Prostate gland (tissue), 2 donors: Measurements from ENCODE around the gene LMNA. TPM values are rescaled to one million over a fixed set of nuclear protein-coding genes. Genes with fewer than 3 reads are reported as not detected.

Experiments used
- DNase-seq: peaks from one replicate; pipeline ENCODE4 v3.0.0-alpha.2; 2019; ENCODE audit warnings: low spot score
- H3K27ac ChIP-seq, 2 donors: fragments of 200-600 bp; sonication (generic); 2 replicates each; pipeline ENCODE4 v1.5.1; 2017 to 2019
- H3K27me3 ChIP-seq: fragments of 200-600 bp; sonication (generic); replicated peaks from 2 replicates; pipeline ENCODE4 v1.5.1; 2019; ENCODE audit not compliant: insufficient read depth
- H3K36me3 ChIP-seq, 2 donors: fragments of 200-600 bp; sonication (generic); 1 replicate in 1 of 2; 2 replicates in 1 of 2; pipeline versions ENCODE4 v1.5.1 to v1.8.1; 2017 to 2019
- H3K4me1 ChIP-seq: fragments of 200-600 bp; sonication (generic); replicated peaks from 2 replicates; pipeline ENCODE4 v1.5.1; 2019
- H3K4me3 ChIP-seq, 2 donors: fragments of 200-600 bp; sonication (generic); 2 replicates each; pipeline ENCODE4 v1.5.1; 2017 to 2019
- H3K9me3 ChIP-seq: fragments of 200-600 bp; sonication (generic); 2 replicates; pipeline ENCODE4 v1.5.1; 2017
- CTCF ChIP-seq, 4 experiments: fragments of 200-600 bp in 2 of 4; fragments of 450-650 bp in 2 of 4; sonication (generic) in 2 of 4; IDR thresholded peaks; 1 replicate in 3 of 4; 2 replicates in 1 of 4; pipeline ENCODE4 v1.5.1; 2016 to 2019; ENCODE audit warnings: antibody characterized with exemption in 4 of 4, mild to moderate bottlenecking in 2 of 4, moderate library complexity in 2 of 4
- POLR2A ChIP-seq: fragments of 450-650 bp; IDR thresholded peaks from one replicate; pipeline ENCODE4 v1.6.1; 2016; ENCODE audit warnings: antibody characterized with exemption, mild to moderate bottlenecking
- POLR2AphosphoS5 ChIP-seq: sonication (generic); formaldehyde crosslinking; IDR thresholded peaks from one replicate; pipeline ENCODE4 v1.6.1; 2017; ENCODE audit warnings: antibody characterized with exemption
- WGBS: methylation state at CpG from one replicate; pipeline ENCODE4 v1.1.5; 2018; 5-methylcytosine and 5-hydroxymethylcytosine counted together
- intact Hi-C: fragments of 100-400 bp; cut with DNase I; formaldehyde crosslinking; loops from one replicate; pipeline ENCODE4 v1.14.2; 2022
- total RNA-seq, 2 donors: library from RNA; depleted of rRNA; stranded (reverse); fragments of >200 nt; gene quantifications; one replicate each; pipeline ENCODE4 v1.1.0, GENCODE V29; 2016

Gene LMNA
- total RNA-seq, 2 donors from 2014 or later: 227 to 265 TPM

DNA sequence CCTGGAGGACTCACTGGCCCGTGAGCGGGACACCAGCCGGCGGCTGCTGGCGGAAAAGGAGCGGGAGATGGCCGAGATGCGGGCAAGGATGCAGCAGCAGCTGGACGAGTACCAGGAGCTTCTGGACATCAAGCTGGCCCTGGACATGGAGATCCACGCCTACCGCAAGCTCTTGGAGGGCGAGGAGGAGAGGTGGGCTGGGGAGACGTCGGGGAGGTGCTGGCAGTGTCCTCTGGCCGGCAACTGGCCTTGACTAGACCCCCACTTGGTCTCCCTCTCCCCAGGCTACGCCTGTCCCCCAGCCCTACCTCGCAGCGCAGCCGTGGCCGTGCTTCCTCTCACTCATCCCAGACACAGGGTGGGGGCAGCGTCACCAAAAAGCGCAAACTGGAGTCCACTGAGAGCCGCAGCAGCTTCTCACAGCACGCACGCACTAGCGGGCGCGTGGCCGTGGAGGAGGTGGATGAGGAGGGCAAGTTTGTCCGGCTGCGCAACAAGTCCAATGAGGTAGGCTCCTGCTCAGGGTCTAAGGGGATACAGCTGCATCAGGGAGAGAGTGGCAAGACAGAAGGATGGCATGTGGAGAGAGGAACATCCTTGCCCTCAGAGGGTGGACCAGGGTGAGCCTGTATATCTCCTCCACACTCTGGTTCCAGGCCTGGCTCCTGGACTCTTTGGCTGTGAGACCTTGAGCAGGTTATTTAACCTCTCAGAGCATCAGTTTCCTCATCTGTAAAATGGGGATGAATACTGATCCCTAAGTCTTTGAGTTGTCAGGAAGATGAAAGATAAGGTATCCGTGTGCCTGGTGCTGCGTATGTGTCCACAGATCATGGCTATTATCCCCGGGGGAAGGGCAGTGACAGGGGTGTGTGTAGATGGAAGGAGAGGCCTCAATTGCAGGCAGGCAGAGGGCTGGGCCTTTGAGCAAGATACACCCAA, 21.7 kb downstream of the LMNA start:
- Histone ChIP-seq H3K4me3 (no peak overlapping the region), H3K4me1 (no peaks in the 10 kb centered on the region), H3K27me3 (no peaks in the 10 kb centered on the region), H3K9me3 (no peaks in the 10 kb centered on the region), H3K27ac (no peak overlapping the region), H3K36me3 (peaks cover 43 to 56% of the 10 kb centered on the region in 2 donors)
- no peak for DNase-seq
- TF ChIP-seq POLR2A (no peak), CTCF (IDR thresholded peaks at IDR 0.05) (no peak), POLR2AphosphoS5 (no peak)
- intact Hi-C loops: no loop called here
- WGBS: 87% methylated on average over 34 of the region's 34 CpGs

DNA sequence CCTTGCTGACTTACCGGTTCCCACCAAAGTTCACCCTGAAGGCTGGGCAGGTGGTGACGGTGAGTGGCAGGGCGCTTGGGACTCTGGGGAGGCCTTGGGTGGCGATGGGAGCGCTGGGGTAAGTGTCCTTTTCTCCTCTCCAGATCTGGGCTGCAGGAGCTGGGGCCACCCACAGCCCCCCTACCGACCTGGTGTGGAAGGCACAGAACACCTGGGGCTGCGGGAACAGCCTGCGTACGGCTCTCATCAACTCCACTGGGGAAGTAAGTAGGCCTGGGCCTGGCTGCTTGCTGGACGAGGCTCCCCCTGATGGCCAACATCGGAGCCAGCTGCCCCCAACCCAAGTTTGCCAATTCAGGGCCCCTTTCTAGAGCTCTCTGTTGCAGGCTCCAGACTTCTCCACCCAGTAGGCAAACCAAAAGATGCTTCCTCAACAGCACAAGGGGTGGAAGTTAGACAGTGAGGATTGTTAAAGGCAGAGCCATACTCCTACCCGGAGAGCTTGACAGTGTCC, 22.5 kb downstream of the LMNA start:
- Histone ChIP-seq H3K4me1 (no peaks in the 10 kb centered on the region), H3K36me3 (peaks cover 43 to 53% of the 10 kb centered on the region in 2 donors), H3K27me3 (no peaks in the 10 kb centered on the region), H3K9me3 (no peaks in the 10 kb centered on the region), H3K27ac (no peak overlapping the region), H3K4me3 (no peak overlapping the region)
- no peak for TF ChIP-seq CTCF (IDR thresholded peaks at IDR 0.05)
- TF ChIP-seq POLR2A: no peak
- no peak for TF ChIP-seq POLR2AphosphoS5
- 71% methylated on average over 11 of the region's 12 CpGs for WGBS
- intact Hi-C loops: no loop called here
- no peak for DNase-seq

DNA sequence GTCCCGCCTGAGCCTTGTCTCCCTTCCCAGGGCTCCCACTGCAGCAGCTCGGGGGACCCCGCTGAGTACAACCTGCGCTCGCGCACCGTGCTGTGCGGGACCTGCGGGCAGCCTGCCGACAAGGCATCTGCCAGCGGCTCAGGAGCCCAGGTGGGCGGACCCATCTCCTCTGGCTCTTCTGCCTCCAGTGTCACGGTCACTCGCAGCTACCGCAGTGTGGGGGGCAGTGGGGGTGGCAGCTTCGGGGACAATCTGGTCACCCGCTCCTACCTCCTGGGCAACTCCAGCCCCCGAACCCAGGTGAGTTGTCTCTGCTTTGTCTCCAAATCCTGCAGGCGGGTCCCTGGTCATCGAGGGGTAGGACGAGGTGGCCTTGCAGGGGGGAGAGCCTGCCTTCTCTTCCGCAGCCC, 24.0 kb downstream of the LMNA start:
- WGBS: 88% methylated on average over 22 of the region's 22 CpGs
- H3K27ac ChIP-seq: no peak overlapping the region
- TF ChIP-seq POLR2A (no peak), POLR2AphosphoS5 (no peak), CTCF (IDR thresholded peaks at IDR 0.05) (no peak)
- DNase-seq: no peak
- H3K9me3 ChIP-seq: no peaks in the 10 kb centered on the region
- H3K4me3 ChIP-seq: no peak overlapping the region
- intact Hi-C loops: loop anchor here (2.0 kb wide), 1 partner anchor 48 kb away; no protein-coding TSS in a partner anchor
- peaks cover 42 to 50% of the 10 kb centered on the region in 2 donors for H3K36me3 ChIP-seq
- H3K4me1 ChIP-seq: no peaks in the 10 kb centered on the region
- H3K27me3 ChIP-seq: no peaks in the 10 kb centered on the region

DNA sequence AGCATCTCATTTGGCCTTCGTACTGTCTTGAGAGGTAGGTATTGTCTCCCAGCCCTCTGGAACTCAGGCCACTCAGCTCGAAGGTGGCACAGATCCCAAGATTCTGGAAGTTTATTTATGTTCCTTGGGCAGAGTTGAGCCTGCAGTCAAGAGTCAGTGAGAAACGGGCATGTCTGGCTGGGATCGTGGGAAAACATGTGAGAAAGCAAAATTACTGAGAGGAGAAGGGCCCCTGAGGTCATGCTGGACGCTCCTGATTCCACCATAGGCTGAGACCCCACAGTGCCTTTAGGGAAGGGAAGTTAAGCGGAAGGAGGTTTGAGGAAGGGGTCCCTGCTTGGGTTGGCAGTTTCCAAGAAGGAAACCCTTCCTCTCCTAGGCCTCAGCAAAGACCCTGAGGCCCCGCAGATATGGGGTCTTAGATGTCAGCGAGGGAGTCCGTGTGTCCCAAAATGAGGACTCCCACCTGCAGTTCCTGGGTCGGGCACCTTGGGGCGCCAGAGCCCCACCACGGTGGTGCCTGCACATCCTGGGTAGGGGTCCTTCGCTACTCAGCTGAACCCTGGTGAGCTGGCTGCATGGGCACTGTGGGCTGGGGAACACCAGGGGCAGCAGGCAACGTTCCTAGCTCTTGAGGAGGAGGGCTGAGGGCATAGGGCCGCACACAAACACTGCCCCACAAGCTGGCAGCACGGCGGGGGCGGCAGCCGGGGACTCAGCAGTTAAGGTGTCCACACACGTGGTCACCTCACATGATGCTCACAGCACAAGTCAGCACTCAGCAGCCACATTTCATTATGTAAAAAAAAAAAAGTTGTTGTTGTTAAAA, 26.6 kb downstream of the LMNA start:
- Histone ChIP-seq H3K27me3 (no peaks in the 10 kb centered on the region), H3K4me3 (no peak overlapping the region), H3K27ac (peak overlapping the region; percentile 37 to 53), H3K36me3 (peaks cover 18 to 28% of the 10 kb centered on the region in 2 donors), H3K9me3 (no peaks in the 10 kb centered on the region), H3K4me1 (no peaks in the 10 kb centered on the region)
- TF ChIP-seq POLR2A (no peak), CTCF (IDR thresholded peaks at IDR 0.05) (peak in 3 of 4 experiments; percentile 21 to 46 (median 33)), POLR2AphosphoS5 (peak; percentile 39)
- DNase-seq: peak; percentile 47
- WGBS: 47% methylated on average over 20 of the region's 20 CpGs
- intact Hi-C loops: no loop called here
